Duodenal mucosa (tissue), 2 donors: Measurements from ENCODE around the gene LPAR3.

Experiments
- H3K27ac ChIP-seq: one replicate; pipeline ENCODE4 v1.7.0; 2013; ENCODE audit warnings: low read depth, low read length
- H3K27me3 ChIP-seq, 2 donors: one replicate each; pipeline ENCODE4 v1.7.0; 2013; ENCODE audit warnings: low read length in 2 of 2, control low read depth in 1 of 2; ENCODE audit not compliant: insufficient read depth in 2 of 2, control insufficient read depth in 1 of 2
- H3K36me3 ChIP-seq, 2 donors: one replicate each; pipeline ENCODE4 v1.7.0; 2013; ENCODE audit warnings: low read length in 2 of 2, control low read depth in 1 of 2; ENCODE audit not compliant: insufficient read depth in 2 of 2, control insufficient read depth in 1 of 2
- H3K4me1 ChIP-seq, 2 donors: one replicate each; pipeline ENCODE4 v1.7.0; 2013; ENCODE audit warnings: low read length in 2 of 2, control low read depth in 1 of 2; ENCODE audit not compliant: insufficient read depth in 2 of 2, control insufficient read depth in 1 of 2
- H3K4me3 ChIP-seq, 2 donors: one replicate each; pipeline ENCODE4 v1.7.0; 2013; ENCODE audit warnings: low read length in 2 of 2, low read depth in 1 of 2
- H3K9ac ChIP-seq, 2 donors: one replicate each; pipeline ENCODE4 v1.7.0; 2013; ENCODE audit warnings: low read length in 2 of 2, low read depth in 1 of 2
- H3K9me3 ChIP-seq, 2 donors: one replicate each; pipeline ENCODE4 v1.7.0; 2013; ENCODE audit warnings: low read length in 2 of 2, control low read depth in 1 of 2; ENCODE audit not compliant: control insufficient read depth in 1 of 2

Gene LPAR3

GRCh38 chr1:84781946-84782771 is 110.8 kb downstream of the LPAR3 start:
- Histone ChIP-seq H3K9me3 (no peaks in the 10 kb centered on the region), H3K27ac (no peak overlapping the region), H3K36me3 (no peaks in the 10 kb centered on the region), H3K4me3 (no peak overlapping the region), H3K4me1 (no peaks in the 10 kb centered on the region), H3K9ac (no peak overlapping the region), H3K27me3 (no peaks in the 10 kb centered on the region)

GRCh38 chr1:84780000-84780716 is 112.8 kb downstream of the LPAR3 start:
- Histone ChIP-seq H3K9ac (no peak overlapping the region), H3K4me1 (no peaks in the 10 kb centered on the region), H3K9me3 (no peaks in the 10 kb centered on the region), H3K27ac (no peak overlapping the region), H3K27me3 (no peaks in the 10 kb centered on the region), H3K4me3 (no peak overlapping the region), H3K36me3 (no peaks in the 10 kb centered on the region)

GRCh38 chr1:84776639-84777038 is 116.4 kb downstream of the LPAR3 start:
- peaks cover 0 to 5% of the 10 kb centered on the region in 2 donors for H3K4me1 ChIP-seq
- H3K27me3 ChIP-seq, result no peaks in the 10 kb centered on the region
- H3K9me3 ChIP-seq, result no peaks in the 10 kb centered on the region
- H3K27ac ChIP-seq, result no peak overlapping the region
- H3K36me3 ChIP-seq, result no peaks in the 10 kb centered on the region
- H3K4me3 ChIP-seq, result no peak overlapping the region
- H3K9ac ChIP-seq, result no peak overlapping the region

GRCh38 chr1:84775535-84775920 is 117.5 kb downstream of the LPAR3 start:
- Histone ChIP-seq H3K36me3 (no peaks in the 10 kb centered on the region), H3K9me3 (no peaks in the 10 kb centered on the region), H3K4me1 (peaks cover 0 to 5% of the 10 kb centered on the region in 2 donors), H3K4me3 (no peak overlapping the region), H3K27me3 (peaks cover 0 to under 1% of the 10 kb centered on the region in 2 donors), H3K9ac (no peak overlapping the region), H3K27ac (no peak overlapping the region)

GRCh38 chr1:84774669-84775534 is 118.1 kb downstream of the LPAR3 start:
- H3K27ac ChIP-seq, result no peak overlapping the region
- H3K27me3 ChIP-seq, result peaks cover 0 to 3% of the 10 kb centered on the region in 2 donors
- H3K4me1 ChIP-seq, result peaks cover 0 to 5% of the 10 kb centered on the region in 2 donors
- H3K36me3 ChIP-seq, result no peaks in the 10 kb centered on the region
- H3K9me3 ChIP-seq, result no peaks in the 10 kb centered on the region
- H3K4me3 ChIP-seq, result no peak overlapping the region
- no peak overlapping the region for H3K9ac ChIP-seq

GRCh38 chr1:84773933-84774497 is 119.0 kb downstream of the LPAR3 start:
- peaks cover 0 to 5% of the 10 kb centered on the region in 2 donors for H3K4me1 ChIP-seq
- no peak overlapping the region for H3K27ac ChIP-seq
- H3K27me3 ChIP-seq, result peaks cover 0 to 3% of the 10 kb centered on the region in 2 donors
- H3K4me3 ChIP-seq, result no peak overlapping the region
- no peak overlapping the region for H3K9ac ChIP-seq
- no peaks in the 10 kb centered on the region for H3K9me3 ChIP-seq
- H3K36me3 ChIP-seq, result no peaks in the 10 kb centered on the region

GRCh38 chr1:84773195-84773594 is 119.8 kb downstream of the LPAR3 start:
- no peaks in the 10 kb centered on the region for H3K9me3 ChIP-seq
- peaks cover 0 to 3% of the 10 kb centered on the region in 2 donors for H3K27me3 ChIP-seq
- H3K4me1 ChIP-seq, result peaks cover 0 to 5% of the 10 kb centered on the region in 2 donors
- H3K4me3 ChIP-seq, result no peak overlapping the region
- no peak overlapping the region for H3K9ac ChIP-seq
- H3K27ac ChIP-seq, result no peak overlapping the region
- no peaks in the 10 kb centered on the region for H3K36me3 ChIP-seq

- no peaks in the 10 kb centered on the region for H3K9me3 ChIP-seq
- H3K27ac ChIP-seq, result no peak overlapping the region
- H3K27me3 ChIP-seq, result peaks cover 0 to 6% of the 10 kb centered on the region in 2 donors
- no peaks in the 10 kb centered on the region for H3K36me3 ChIP-seq
- H3K4me3 ChIP-seq, result no peak overlapping the region
- H3K9ac ChIP-seq, result no peak overlapping the region
- H3K4me1 ChIP-seq, result peaks cover 0 to 5% of the 10 kb centered on the region in 2 donors
These were observed 120.5 kb downstream of the LPAR3 start for GRCh38 chr1:84772428-84772943.

GRCh38 chr1:84771895-84772294 is 121.1 kb downstream of the LPAR3 start:
- Histone ChIP-seq H3K27me3 (peaks cover 0 to 6% of the 10 kb centered on the region in 2 donors), H3K9me3 (no peaks in the 10 kb centered on the region), H3K27ac (no peak overlapping the region), H3K36me3 (no peaks in the 10 kb centered on the region), H3K9ac (no peak overlapping the region), H3K4me1 (peaks cover 0 to 5% of the 10 kb centered on the region in 2 donors), H3K4me3 (no peak overlapping the region)
